Right atrium auricular region (tissue), 2 donors: Measurements from ENCODE around the gene SLC29A1. TPM values are rescaled to one million over a fixed set of nuclear protein-coding genes. Genes with fewer than 3 reads are reported as not detected.

Source experiments
- DNase-seq: peaks from one replicate; pipeline ENCODE4 v3.0.0-alpha.2; 2019; ENCODE audit warnings: low spot score
- H3K27ac ChIP-seq, 2 donors: fragments of 200-600 bp; sonication (generic); 1 replicate in 1 of 2; 2 replicates in 1 of 2; pipeline ENCODE4 v1.5.1; 2016 to 2019
- H3K27me3 ChIP-seq, 2 donors: fragments of 200-600 bp; sonication (generic); one replicate each; pipeline versions ENCODE4 v1.5.1 to v1.6.0; 2017 to 2019
- H3K36me3 ChIP-seq: fragments of 200-600 bp; sonication (generic); one replicate; pipeline ENCODE4 v1.5.1; 2016
- H3K4me1 ChIP-seq, 2 donors: fragments of 200-600 bp; sonication (generic); one replicate each; pipeline versions ENCODE4 v1.5.1 to v1.6.0; 2017 to 2019
- H3K4me3 ChIP-seq, 2 donors: fragments of 200-600 bp; sonication (generic); 1 replicate in 1 of 2; 2 replicates in 1 of 2; pipeline ENCODE4 v1.5.1; 2017 to 2019; ENCODE audit warnings: mild to moderate bottlenecking in 1 of 2, moderate library complexity in 1 of 2
- H3K9me3 ChIP-seq, 2 donors: fragments of 200-600 bp; sonication (generic); one replicate each; pipeline ENCODE4 v1.5.1; 2019
- CTCF ChIP-seq, 2 donors: fragments of 200-600 bp; sonication (generic); IDR thresholded peaks; one replicate each; pipeline ENCODE4 v1.5.1; 2019; ENCODE audit warnings: antibody characterized with exemption in 2 of 2
- total RNA-seq, 2 donors: library from RNA; depleted of rRNA; stranded (reverse); fragments of >200 nt; gene quantifications; one replicate each; pipeline ENCODE4 v1.1.0, GENCODE V29; 2016

The SLC29A1 gene
- total RNA-seq, 2 donors from 2014 or later, result 105 to 256 TPM

DNA sequence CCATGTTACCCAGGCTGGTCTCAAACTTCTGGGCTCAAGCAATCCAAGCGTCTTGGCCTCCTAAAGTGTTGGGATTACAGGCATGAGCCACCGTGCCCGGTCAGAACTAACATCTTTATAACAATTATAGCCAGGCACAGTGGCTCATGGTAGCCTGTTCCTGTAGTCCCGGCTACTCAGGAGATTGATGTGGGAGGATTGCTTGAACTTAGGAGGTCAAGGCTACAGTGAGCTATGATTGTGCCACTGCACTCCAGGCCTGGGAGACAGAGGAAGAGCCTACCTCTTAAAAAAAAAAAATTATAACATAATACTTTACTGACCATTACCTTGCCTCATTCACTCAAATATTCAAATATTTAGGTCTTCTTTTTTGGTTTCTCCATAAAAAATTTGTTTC, 23.5 kb upstream of the SLC29A1 start:
- no peak for DNase-seq
- Histone ChIP-seq H3K27me3 (no peaks in the 10 kb centered on the region), H3K27ac (no peak overlapping the region), H3K9me3 (no peaks in the 10 kb centered on the region), H3K4me1 (peaks cover 0 to 12% of the 10 kb centered on the region in 2 donors), H3K36me3 (no peaks in the 10 kb centered on the region), H3K4me3 (no peak overlapping the region)
- TF ChIP-seq CTCF (IDR thresholded peaks at IDR 0.05), result no peak

DNA sequence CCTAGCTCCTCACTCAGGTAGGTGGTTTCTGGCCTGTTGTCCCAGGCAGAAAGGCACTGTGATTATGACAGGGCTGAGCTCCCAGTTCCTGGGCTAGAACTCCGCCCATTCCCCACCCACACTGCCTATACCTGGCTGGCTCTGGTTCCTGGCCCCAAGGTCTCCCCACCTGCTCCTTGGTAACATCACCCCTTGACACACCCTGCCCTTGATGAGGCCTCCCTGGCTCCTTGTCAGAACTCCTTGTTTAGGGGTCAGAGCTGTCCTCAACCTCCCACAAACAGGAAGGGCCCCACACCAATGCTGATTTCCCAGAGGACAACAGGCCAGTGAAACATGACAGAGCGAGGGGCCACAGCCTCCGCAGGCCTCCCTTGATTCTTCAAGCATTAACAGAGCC, 22.2 kb upstream of the SLC29A1 start:
- Histone ChIP-seq H3K27me3 (no peaks in the 10 kb centered on the region), H3K27ac (peak overlapping the region in 1 of 2 donors; percentile 61), H3K4me1 (peaks cover 0 to 12% of the 10 kb centered on the region in 2 donors), H3K36me3 (no peaks in the 10 kb centered on the region), H3K9me3 (no peaks in the 10 kb centered on the region), H3K4me3 (no peak overlapping the region)
- no peak for DNase-seq
- no peak for TF ChIP-seq CTCF (IDR thresholded peaks at IDR 0.05)

GRCh38 chr6:44201638-44202303, 21.6 kb upstream of the SLC29A1 start:
- H3K27ac ChIP-seq, result peak overlapping the region; percentile 13 to 61
- no peak overlapping the region for H3K4me3 ChIP-seq
- no peaks in the 10 kb centered on the region for H3K27me3 ChIP-seq
- no peaks in the 10 kb centered on the region for H3K9me3 ChIP-seq
- H3K4me1 ChIP-seq, result peaks cover 0 to 12% of the 10 kb centered on the region in 2 donors
- TF ChIP-seq CTCF (IDR thresholded peaks at IDR 0.05), result no peak
- no peaks in the 10 kb centered on the region for H3K36me3 ChIP-seq
- no peak for DNase-seq

DNA sequence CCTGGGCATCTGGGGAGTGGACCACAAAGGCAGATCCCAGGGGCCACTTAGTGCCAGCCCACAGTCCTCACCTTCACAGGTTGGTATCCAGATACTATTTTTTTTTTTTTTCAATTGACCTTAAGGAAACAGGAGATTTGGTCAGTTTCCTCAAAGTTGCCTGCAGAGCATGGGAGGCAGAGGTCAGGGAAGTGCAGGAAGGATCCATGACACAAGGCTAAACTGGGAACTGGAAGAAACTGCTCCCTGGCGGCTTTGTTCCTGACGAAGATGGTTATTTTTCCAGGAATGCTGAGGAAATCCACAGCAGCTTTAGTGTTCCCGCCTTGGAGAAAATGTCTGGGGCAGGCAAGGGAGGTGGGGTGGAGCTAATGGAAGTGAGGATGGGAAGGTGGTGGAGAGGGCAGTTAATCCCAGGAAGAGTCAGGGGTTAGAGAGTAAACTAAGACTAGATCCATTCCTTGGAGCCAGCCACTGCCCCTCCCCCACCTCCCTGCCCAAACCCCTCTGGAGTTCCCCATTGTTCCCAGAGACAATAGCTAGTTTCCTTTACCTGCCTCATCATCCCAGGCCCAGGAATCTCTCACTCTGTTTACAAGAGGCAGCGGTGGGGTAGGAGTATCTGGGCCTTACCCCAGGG, 20.9 kb upstream of the SLC29A1 start:
- peaks cover 0 to 12% of the 10 kb centered on the region in 2 donors for H3K4me1 ChIP-seq
- H3K4me3 ChIP-seq, result no peak overlapping the region
- no peak for TF ChIP-seq CTCF (IDR thresholded peaks at IDR 0.05)
- no peaks in the 10 kb centered on the region for H3K36me3 ChIP-seq
- no peak for DNase-seq
- no peaks in the 10 kb centered on the region for H3K9me3 ChIP-seq
- peak overlapping the region; percentile 13 to 61 for H3K27ac ChIP-seq
- no peaks in the 10 kb centered on the region for H3K27me3 ChIP-seq

GRCh38 chr6:44202972-44203750, 20.2 kb upstream of the SLC29A1 start:
- no peak for TF ChIP-seq CTCF (IDR thresholded peaks at IDR 0.05)
- H3K36me3 ChIP-seq, result no peaks in the 10 kb centered on the region
- H3K9me3 ChIP-seq, result no peaks in the 10 kb centered on the region
- peaks cover 0 to 12% of the 10 kb centered on the region in 2 donors for H3K4me1 ChIP-seq
- no peak for DNase-seq
- H3K27ac ChIP-seq, result peak overlapping the region; percentile 13 to 61
- no peaks in the 10 kb centered on the region for H3K27me3 ChIP-seq
- H3K4me3 ChIP-seq, result no peak overlapping the region
